AG04450 (cell line): ENCODE measurements around the gene TAF1C. TPM values are rescaled to one million over a fixed set of nuclear protein-coding genes. Genes with fewer than 3 reads are reported as not detected.
A peak's percentile ranks its signal among the peaks of the same experiment; 100 is the strongest.

ENCODE experiments used
- CTCF ChIA-PET: fragments of 300-600, 350-600 bp; formaldehyde crosslinking; extraction: SDS; loops from one replicate; lab custom pipeline; 2022; ENCODE audit warnings: antibody characterized with exemption, inconsistent platforms; lab: Charles Lee
- POLR2A ChIA-PET: fragments of 350-600 bp; formaldehyde crosslinking; extraction: SDS; loops from one replicate; lab custom pipeline; 2021; ENCODE audit warnings: antibody characterized with exemption, inconsistent platforms; lab: Yijun Ruan, JAX
- DNase-seq: peaks from one replicate; pipeline ENCODE4 v3.0.0-alpha.2; 2011; ENCODE audit warnings: low read depth, low spot score
- H3K27ac ChIP-seq: one replicate; pipeline ENCODE4 v1.5.1; 2012; ENCODE audit warnings: low read depth, low read length, control low read depth
- H3K27me3 ChIP-seq: one replicate; pipeline ENCODE4 v1.6.0; 2012; ENCODE audit warnings: low read length; ENCODE audit not compliant: control insufficient read depth, insufficient read depth
- H3K4me3 ChIP-seq: 2 replicates; pipeline ENCODE4 v1.5.1; 2011; ENCODE audit warnings: mild to moderate bottlenecking, low read depth, low read length, control low read depth
- H3K9me3 ChIP-seq: 2 replicates; pipeline ENCODE4 v1.5.1; 2012; ENCODE audit warnings: low read length; ENCODE audit not compliant: control insufficient read depth, insufficient read depth
- CTCF ChIP-seq: IDR thresholded peaks from 2 replicates; pipeline ENCODE4 v1.5.1; 2011; ENCODE audit warnings: low read depth, low read length, control low read depth, inconsistent platforms
- polyA plus RNA-seq: library from polyadenylated mRNA; depleted of rRNA; stranded (reverse); fragments of >200 nt; gene quantifications from 2 replicates; pipeline ENCODE4 v1.2.3, GENCODE V29; 2011

Gene TAF1C
- polyA plus RNA-seq, 1 experiment, result 14.2 TPM

DNA sequence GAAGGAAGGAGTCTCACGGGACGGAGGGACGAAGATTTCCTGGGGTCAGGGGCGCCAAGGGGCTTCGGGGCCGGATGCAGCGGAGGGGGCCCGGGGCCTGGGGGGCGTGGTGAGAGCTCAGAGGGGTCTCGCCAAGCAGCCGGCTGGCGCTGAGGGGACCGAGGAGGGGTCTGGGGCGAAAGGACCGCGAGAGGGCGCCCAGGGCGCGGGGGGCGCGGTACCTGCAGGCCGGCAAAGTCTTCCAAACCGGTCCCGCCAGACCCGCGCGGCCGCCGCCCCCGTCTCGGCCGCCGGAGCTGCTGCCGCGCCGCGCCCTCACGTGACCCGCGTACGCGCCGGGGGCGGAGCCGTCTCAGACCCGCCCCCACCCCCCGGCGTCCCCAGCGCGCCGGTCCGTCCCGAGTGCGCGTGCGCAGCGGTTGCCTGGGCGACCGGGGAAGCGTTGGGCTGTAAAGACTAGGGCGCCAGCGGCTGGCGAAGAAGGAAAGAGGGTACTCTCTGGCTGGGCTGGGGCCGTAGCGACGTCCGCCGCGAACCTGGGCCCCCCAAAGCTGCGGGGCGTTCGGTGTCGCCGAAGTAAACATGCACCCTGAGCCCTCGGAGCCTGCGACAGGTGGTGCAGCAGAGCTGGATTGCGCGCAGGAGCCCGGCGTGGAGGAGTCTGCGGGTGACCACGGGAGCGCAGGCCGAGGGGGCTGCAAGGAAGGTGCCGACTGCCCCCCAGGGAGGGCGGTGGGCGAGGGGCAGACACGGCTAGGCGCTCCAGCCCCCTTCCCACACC, 41.8 kb downstream of the TAF1C start, which contains the start of the genes DNAAF1 and HSDL1:
TSS of gene DNAAF1 (plus strand) at position 450 of the 781 bp plus-strand sequence. CDS start at position 583, 133 bp downstream.
TSS of gene HSDL1 (minus strand) at position 319 of the 781 bp plus-strand sequence. CDS start 13,856 bp downstream, outside the sequence.
- peaks cover 7% of the 10 kb centered on the region for H3K27me3 ChIP-seq
- POLR2A ChIA-PET, result interaction anchor here (1.2 kb wide), 1 partner anchor 28 kb away, joined by 6 read pairs; the partner anchor contains the start of gene MBTPS1
- CTCF ChIA-PET, result interaction anchor here (0.6 kb wide), 1 partner anchor 18 kb away, joined by 3 read pairs; no protein-coding TSS in a partner anchor
- DNase-seq, result peak; percentile 45
- H3K27ac ChIP-seq, result no peak within 1 kb of the TSS
- peak within 1 kb of the TSS; percentile 80 for H3K4me3 ChIP-seq
- H3K9me3 ChIP-seq, result no peaks in the 10 kb centered on the region; the same call in 1 of the 2 replicates
- TF ChIP-seq CTCF, result no peak

- no peaks in the 10 kb centered on the region; the same call in 1 of the 2 replicates for H3K9me3 ChIP-seq
- POLR2A ChIA-PET, result interaction anchor here (1.2 kb wide), 1 partner anchor 28 kb away, joined by 6 read pairs; the partner anchor contains the start of gene MBTPS1
- CTCF ChIA-PET, result interaction anchor here (0.6 to 1.0 kb wide), 4 partner anchors 10 to 344 kb away, joined by 3 to 6 read pairs (median 4); partner anchors contain the start of gene TAF1C
- DNase-seq, result no peak
- H3K27ac ChIP-seq, result no peak overlapping the region
- 0 out of 2 replicates have a peak, but pooled peaks have one; percentile 5 for TF ChIP-seq CTCF
- peaks cover 7% of the 10 kb centered on the region for H3K27me3 ChIP-seq
- peak overlapping the region; percentile 80 for H3K4me3 ChIP-seq
These were observed 42.5 kb downstream of the TAF1C start for GRCh38 chr16:84144209-84144858.

DNA sequence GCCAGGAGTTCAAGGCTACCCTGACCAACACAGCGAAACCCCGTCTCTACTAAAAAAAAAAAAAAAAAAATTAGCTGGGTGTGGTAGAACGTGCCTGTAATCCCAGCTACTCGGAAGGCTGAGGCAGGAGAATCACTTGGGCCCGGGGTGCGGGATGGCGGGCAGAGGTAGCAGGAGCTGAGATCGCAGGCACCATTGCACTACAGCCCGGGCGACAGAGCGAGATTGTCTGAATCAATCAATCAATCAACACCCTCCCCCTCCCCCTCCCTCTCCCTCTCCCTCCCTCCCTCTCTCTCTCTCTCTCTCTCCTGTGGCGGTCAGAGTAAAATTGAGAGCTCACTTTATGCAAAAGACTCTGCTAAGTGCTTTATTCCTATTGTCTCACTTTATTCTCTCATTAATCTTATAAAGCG, 43.1 kb downstream of the TAF1C start:
- no peak for DNase-seq
- ChIA-PET CTCF (interaction anchor here (0.6 to 1.0 kb wide), 4 partner anchors 10 to 345 kb away, joined by 3 to 6 read pairs (median 4); partner anchors contain the start of gene TAF1C), POLR2A (no interaction called here)
- Histone ChIP-seq H3K4me3 (peak overlapping the region; percentile 80), H3K9me3 (no peaks in the 10 kb centered on the region; the same call in 1 of the 2 replicates), H3K27me3 (peaks cover 7% of the 10 kb centered on the region), H3K27ac (no peak overlapping the region)
- TF ChIP-seq CTCF, result no peak

- ChIA-PET CTCF (interaction anchor here (0.9 kb wide), 1 partner anchor 11 kb away, joined by 3 read pairs; no protein-coding TSS in a partner anchor), POLR2A (no interaction called here)
- TF ChIP-seq CTCF, result no peak
- no peak for DNase-seq
- no peak overlapping the region for H3K27ac ChIP-seq
- no peaks in the 10 kb centered on the region; the same call in 1 of the 2 replicates for H3K9me3 ChIP-seq
- H3K4me3 ChIP-seq, result no peak overlapping the region
- peaks cover 7% of the 10 kb centered on the region for H3K27me3 ChIP-seq
These were observed 43.8 kb downstream of the TAF1C start for GRCh38 chr16:84143081-84143480.
